NCI-H446 (cell line): ENCODE data around the gene NCBP2.

Experiments used
- DNase-seq, 2 experiments: peaks; one replicate each; lab custom pipeline; 2025; lab: John Stamatoyannopoulos, UW

The NCBP2 gene

GRCh38 chr3:196941729-196942225 lies 551 bp downstream of the NCBP2 start:
- peak in 1 of 2 experiments; percentile 53 for DNase-seq

GRCh38 chr3:196938576-196938975 lies 3.8 kb downstream of the NCBP2 start:
- DNase-seq, result no peak

- DNase-seq, result no peak
These were observed 4.2 kb downstream of the NCBP2 start for GRCh38 chr3:196938124-196938523.

- DNase-seq, result no peak
These were observed 6.0 kb downstream of the NCBP2 start for GRCh38 chr3:196936288-196936687.

- DNase-seq, result no peak
These were observed 9.7 kb downstream of the NCBP2 start for GRCh38 chr3:196932600-196932999.

- DNase-seq, result no peak
These were observed 10.3 kb downstream of the NCBP2 start for GRCh38 chr3:196931828-196932587.

- no peak for DNase-seq
These were observed 11.2 kb downstream of the NCBP2 start for GRCh38 chr3:196931157-196931556.

GRCh38 chr3:196927571-196928453 lies 14.5 kb downstream of the NCBP2 start:
- no peak for DNase-seq

- DNase-seq, result no peak
These were observed 21.6 kb downstream of the NCBP2 start for GRCh38 chr3:196920733-196921132.

GRCh38 chr3:196918968-196919367 lies 23.4 kb downstream of the NCBP2 start:
- no peak for DNase-seq

GRCh38 chr3:196916995-196917394 lies 25.3 kb downstream of the NCBP2 start:
- DNase-seq, result no peak

- DNase-seq, result no peak
These were observed 26.1 kb downstream of the NCBP2 start for GRCh38 chr3:196916221-196916620.

- no peak for DNase-seq
These were observed 27.0 kb downstream of the NCBP2 start for GRCh38 chr3:196915375-196915774.

GRCh38 chr3:196914866-196915265 lies 27.5 kb downstream of the NCBP2 start:
- DNase-seq, result no peak

- DNase-seq, result no peak
These were observed 38.6 kb downstream of the NCBP2 start for GRCh38 chr3:196903740-196904139.

GRCh38 chr3:196902296-196902695 lies 40.0 kb downstream of the NCBP2 start:
- DNase-seq, result no peak

GRCh38 chr3:196901768-196902167 lies 40.6 kb downstream of the NCBP2 start:
- no peak for DNase-seq

GRCh38 chr3:196896229-196896628 lies 46.1 kb downstream of the NCBP2 start:
- no peak for DNase-seq

GRCh38 chr3:196894557-196895295 lies 47.6 kb downstream of the NCBP2 start:
- no peak for DNase-seq

GRCh38 chr3:196889844-196890708 lies 52.3 kb downstream of the NCBP2 start:
- DNase-seq, result no peak

- DNase-seq, result no peak
These were observed 56.2 kb downstream of the NCBP2 start for GRCh38 chr3:196886144-196886543.
